NCI-H2227 (cell line): Measurements from ENCODE around the gene DLG2.
"Not testable (repeated sequence)": the region's sequence is repeated elsewhere in the genome, so short reads cannot be mapped to it uniquely, and the experiment has no call there.

Experiments
- DNase-seq: peaks from one replicate; lab custom pipeline; 2025; ENCODE audit not compliant: unreplicated experiment; lab: John Stamatoyannopoulos, UW

The DLG2 gene

DNA sequence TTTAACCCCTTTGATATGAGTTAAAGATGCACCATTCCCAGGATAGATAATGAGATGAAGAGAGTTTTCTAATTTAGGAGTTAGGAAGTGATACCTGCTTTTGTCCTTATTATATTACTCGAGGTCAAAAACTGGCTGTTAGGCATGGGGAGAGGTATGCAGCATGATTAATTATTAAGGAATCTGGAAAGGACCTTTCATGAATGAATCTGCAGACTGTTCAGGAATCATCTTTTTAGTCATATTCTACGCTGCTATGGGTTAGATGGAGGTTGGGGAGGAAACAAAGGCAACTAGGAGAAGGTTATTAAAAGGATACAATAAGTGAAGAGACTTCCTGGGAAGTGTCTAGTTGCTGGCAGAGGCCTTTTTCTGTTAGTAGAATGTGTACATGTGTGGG, 1848.5 kb downstream of the DLG2 start:
- no peak for DNase-seq

DNA sequence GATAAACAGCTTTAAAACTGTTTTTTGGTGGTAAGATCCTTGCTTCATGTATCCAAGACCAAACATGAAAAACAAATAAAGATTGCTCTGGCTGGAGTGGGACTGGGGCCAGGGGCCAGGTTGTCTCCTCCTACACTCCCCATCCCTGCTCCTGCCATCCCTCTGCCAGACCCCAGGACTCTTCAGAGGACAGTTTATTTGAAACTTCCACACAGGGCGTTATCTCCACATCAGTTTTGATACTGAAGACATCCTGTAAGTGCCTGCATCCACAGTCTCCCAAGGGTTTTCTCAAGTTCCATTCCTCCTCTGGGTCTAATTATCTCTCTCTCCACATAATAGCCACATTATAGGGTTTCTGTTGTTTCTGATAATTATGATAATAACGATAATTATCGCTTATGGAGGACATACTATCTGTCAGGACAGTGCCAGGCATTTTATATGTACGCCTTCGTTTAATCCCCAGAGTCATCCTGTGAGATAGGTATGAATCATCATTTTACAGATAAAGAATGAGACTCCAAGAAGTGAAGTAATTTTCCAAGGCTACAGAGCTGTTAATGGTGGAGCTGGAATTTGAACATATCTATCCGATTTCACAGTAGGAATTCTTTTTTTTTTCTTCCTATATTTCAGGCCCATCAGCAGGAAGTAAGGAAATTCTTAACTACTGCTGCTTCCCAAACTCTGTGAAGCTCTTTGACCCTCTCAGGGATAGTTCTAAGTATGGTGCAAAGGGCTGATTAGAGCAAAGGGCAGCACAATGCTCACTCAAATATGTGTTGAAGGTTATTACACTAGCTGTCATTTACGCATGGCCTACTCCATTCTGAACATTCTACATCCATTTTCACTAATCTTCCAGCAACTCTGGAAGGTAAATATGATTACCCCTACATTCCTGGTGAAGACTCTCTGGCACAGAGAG, 1852.9 kb downstream of the DLG2 start:
- peak; percentile 34 for DNase-seq

DNA sequence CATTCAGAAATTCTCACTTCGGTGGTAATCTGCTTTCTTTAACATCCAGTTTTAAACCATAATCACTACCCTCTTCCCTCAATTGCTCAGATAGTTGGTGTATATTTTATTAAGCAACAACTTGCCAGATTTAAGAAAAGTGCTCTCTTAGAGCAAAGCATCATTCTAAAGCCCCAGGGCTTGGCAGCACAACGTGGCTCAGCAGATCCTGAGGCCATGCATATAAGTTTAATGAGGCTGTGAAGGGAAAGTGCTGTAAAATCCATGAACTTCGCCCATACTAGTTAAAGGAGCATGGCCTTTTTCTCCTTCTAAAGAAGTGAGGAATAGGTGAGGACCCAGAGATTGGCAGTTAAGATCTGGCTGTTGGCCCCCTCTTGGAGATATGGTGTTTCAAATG, 1858.7 kb downstream of the DLG2 start:
- no peak for DNase-seq

DNA sequence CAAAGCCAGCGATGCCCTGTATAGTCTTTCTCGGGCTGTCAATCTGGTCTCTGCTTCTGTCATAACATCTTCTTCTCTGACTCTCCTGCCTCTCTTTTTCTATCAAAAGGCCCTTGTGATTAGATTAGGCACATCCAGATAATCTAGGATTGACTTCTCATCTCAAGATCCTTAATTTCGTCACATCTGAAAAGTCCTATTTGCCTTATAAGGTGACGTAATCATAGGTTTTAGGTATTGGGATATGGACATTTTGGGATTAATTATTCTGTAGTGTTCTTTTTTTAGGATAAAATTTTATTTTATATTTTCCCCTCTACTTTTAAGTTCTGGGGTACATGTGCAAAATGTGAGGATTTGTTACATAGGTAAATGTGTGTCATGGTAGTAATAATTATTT, 1860.2 kb downstream of the DLG2 start:
- no peak for DNase-seq

DNA sequence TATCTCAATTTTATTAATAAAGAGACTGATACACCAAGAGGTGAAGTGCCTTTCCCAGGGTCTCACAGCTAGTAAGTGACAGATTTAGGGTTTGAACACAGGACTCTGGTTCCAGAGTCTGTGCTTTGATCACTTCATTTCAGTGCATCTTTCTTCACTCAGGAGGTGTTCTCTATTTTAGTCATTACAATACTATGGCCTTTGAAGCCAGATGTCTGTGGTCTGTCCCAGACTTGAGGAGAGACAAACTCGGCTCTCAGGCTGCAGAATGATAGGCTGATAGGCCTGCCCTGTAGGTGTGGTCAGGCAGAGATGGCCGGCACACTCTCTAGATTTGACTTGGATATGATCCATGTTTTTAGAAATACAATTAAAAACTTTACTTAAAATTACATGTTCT, 1862.5 kb downstream of the DLG2 start:
- no peak for DNase-seq

DNA sequence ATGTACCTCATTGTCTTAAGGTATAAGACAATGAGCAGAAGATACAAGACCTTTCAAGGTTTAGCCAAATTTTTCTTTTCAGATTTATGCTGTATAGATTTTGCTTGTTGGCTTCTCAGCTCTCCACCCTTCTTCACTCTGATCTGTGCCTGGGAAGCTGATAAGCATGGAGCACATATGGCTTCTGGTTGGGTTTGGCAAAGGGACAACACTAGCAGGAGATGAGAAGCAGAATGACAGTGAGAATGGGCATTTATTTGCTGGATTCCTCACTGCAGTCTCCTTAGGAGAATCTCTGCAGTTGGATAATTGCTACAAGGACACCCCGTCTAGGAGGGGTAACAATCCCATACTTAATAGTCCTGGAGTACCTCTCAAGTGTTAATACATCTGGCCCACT, 1866.2 kb downstream of the DLG2 start:
- DNase-seq = no peak

DNA sequence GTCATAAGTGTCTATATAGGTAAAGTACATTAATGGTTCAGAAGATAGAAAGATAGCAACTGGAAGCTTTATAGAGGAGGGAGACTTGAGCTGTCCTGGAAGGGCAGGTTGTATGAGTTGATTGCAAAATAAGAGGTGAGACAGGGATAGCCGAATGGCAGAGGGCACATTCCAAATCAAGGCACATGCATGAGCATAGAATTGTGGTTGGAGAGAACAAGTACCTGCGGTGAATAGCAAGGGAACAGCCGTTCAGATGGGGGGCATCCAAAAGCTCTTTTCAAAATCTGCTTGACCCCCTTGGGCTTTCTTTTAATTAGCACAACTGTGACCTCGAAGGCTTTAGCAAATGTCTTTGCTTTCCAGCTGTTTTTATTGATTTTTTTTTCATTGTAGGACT, 1868.0 kb downstream of the DLG2 start:
- DNase-seq = no peak

DNA sequence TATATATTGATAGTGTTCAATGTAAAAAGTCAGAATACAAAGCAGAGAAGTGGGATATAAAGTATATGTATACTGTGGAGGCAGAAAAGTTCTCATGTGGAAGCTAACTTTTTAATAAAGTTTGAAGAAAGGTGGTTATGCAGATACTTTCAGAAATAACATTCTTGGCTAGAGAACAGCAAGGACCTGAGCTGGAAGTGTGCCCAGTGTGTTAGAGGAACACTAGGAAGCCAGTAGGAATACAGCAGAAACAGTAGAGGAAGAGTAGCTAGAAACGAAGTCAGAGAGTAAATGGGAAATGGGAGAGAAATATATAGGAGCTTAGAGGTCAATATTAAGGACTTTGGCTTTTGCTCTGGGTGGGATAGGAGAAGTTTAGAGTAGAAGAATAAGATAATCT, 1876.1 kb downstream of the DLG2 start:
- DNase-seq = no peak

DNA sequence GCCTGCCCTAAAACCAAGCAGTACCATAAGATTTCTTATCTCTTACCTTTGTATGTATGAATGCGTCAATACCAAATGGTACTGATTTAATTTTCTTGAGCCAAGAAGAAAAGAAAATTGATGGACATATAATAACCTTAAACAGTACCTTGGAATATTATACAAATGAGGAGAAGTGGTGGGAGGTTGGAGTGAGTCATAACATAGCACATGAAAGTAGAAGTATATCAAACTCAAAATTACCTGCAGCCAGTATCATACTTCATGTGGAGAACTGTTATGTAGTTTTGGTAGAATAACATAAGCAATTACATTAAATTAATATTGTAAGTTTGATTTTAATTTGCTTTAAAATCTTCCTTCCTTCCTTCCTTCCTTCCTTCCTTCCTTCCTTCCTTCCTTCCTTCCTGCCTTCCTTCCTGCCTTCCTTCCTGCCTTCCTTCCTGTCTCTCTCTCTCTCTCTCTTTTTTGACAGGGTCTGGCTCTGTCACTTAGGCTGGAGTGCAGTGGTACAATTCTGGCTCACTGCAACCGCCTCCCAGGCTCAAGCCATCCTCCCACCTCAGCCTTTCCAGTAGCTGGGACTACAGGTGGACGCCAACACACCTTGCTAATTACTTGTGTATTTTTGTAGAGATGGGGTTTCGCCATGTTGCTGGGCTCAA, 1880.1 kb downstream of the DLG2 start:
- no peak for DNase-seq

DNA sequence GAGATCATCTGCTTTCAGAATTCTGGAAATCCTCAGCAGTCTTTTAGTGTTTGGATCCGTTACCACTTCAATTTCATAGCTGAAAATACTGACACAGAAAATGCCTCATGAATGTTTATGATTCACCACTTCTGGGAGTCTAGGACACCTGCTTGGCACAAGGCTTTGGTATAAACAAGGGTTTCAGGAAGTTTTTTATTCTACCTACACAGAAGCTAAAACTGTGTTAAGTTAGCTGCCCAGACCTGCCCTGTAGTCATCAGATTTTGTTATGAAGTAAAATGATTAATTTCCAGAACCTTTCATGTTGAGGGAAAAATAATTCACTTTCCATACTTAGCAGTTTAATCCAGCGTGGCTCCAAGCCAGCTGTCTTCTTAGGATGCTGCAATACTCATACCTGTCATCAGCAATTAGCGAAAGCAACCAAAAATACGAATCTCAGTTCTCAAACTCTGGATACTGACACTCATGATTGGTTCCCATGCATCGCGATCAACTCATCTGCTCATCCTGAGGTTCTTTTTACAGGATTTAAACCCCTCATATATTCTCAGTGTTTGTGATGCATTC, 1882.4 kb downstream of the DLG2 start:
- no peak for DNase-seq

DNA sequence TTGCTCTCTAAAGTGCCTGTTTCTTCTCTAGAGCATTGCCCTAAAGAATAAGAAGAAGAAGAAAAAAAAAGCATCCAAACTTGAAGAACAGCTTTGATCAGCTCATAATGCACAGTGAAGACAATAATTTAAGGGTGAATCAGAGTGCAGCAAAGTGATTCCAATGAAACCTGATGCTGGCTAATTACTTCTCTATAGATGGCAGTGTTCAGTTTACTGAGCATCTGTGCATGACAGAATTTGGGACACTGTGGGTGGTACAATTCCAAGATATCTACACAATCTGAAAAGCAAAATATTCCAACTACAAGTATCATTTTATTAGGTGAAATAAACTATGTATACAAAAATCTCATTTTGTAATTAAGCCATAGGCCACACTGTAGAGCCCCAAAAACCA, 1890.5 kb downstream of the DLG2 start:
- DNase-seq = no peak

DNA sequence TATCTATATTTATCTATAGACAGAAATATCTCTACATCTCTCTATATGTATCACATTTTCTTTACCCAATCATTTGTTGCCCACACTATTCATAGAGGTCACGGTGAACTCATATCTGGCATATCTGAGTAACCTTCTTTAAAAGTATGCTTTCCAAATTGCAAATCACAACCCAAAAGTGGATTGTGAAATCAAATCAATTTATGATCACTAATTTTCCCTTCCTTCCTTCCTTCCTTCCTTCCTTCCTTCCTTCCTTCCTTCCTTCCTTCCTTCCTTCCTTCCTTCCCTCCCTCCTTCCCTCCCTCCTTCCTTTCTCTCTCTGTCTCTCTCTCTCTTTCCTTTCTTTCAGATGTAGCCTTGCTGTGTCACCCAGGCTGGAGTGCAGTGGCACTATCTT, 1893.0 kb downstream of the DLG2 start:
- DNase-seq = no peak

DNA sequence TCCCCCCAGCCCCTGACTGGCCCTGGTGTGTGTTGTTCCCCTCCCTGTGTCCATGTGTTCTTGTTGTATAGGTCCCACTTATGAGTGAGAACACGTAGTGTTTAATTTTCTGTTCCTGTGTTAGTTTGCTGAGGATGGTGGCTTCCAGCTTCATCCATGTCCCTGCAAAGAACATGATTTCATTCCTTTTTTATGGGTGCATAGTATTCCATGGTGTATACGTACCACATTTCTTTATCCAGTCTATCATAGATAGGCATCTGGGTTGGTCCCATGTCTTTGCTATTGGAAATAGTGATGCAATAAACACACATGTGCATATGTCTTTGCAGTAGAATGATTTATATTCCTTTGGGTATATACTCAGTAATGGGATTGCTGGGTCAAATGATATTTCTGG, 1895.9 kb downstream of the DLG2 start:
- DNase-seq = not testable (repeated sequence)

DNA sequence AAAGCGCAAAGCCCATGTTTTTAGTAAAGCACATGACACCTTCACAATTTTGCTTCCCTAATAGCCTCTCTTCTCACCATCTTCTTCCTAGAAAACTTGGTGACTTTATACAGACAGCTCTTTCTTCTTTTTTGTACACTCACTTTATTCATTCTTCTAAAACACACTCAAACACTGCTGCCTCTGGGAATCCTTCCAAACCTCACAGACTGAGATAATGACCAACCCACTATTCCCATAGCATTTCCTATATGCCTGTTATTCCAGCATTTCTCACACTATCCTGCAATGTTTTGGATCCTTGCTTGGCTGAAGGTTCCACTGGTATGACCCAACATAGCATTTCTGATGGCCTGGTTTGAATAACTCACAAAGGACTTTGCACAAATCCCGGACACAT, 1898.9 kb downstream of the DLG2 start:
- no peak for DNase-seq

DNA sequence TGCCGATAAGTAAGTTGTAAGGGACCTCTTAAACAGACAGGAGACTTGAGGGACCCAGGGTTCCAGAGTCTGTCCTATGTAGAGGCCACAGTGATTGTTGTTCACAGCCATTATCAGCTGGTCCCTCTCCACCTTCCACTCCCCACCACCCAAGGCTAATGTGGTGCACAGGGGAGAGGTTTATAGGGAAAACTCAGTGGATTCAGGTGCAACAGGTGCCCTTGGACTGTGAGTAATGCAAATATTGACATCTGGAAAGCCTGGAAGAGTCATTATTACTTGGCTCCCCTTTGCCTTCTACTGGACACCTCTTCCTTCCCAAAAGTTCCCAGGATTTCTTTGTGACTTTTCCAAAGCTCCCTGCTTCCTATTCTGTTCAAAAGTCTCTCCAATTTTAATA, 1899.9 kb downstream of the DLG2 start:
- DNase-seq = no peak

DNA sequence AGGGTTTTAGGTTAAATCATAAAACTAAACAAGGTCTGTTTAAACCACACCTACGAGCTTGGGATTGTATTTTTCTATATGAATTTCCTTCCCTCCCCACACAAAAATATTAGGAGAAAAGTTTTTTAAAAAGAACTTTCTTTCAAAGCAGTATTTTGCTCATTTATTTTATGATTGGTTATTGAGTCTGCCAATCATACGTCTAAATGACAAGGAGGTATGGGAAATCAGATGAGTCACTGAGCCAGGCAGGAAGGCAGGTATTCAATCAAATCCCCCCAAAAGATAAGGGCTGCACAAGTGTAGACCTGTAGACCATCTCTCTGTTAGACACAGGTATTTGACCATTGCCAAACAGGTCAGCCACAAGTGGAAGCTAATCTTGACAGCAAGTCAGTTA, 1900.8 kb downstream of the DLG2 start:
- no peak for DNase-seq

DNA sequence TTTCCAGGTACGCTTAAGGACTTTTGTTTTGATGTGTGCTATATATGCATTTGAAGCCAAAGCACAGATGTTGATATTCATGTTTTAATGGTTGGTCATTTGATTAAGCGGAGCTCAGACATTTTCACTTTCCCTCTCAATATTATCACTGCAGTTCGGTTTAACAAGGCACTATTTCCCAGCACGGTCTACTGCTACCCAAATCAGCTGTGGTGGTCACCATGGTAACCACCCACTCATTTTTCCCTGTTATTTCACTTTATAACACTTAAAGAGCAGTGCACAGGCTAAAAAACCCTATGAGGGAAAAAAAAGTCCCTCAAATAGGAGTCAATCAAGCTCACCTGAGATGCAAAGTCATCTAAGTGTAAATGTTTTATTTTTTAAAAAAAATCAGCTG, 1901.4 kb downstream of the DLG2 start:
- DNase-seq = peak; percentile 28

DNA sequence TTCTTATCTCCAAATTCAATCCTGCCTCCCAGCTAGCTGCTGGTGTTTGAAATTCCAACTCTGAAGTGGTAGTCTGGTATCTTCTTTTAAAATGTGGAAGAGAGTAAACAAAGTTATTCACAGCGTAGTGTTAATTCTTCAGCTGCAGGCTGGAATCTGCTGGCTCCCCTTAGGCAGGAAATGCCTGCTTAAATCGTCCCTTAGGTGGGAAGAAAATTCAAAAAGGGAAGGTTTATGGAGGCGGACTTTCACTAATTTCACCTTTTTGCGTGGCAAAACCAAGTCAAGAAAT, 1901.9 kb downstream of the DLG2 start:
- DNase-seq = no peak

DNA sequence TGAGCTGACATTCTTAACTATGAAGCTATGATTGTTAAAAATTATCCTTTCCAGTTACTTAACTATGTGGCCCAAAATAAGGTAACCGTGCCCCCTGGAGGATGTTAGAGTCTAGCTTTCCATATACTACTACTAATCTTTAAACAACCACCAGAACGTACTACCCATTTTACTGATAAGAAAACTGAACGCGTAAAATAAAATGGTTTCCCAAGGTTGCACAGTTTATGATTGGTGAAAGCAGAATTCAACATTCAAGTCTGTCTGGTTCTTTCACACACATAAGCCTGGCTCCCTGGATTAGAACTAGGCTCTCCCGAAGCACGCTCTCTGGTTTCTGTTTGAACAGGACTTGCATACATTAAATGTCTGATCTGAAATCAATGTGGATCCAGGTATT, 1903.1 kb downstream of the DLG2 start:
- DNase-seq = peak; percentile 11

DNA sequence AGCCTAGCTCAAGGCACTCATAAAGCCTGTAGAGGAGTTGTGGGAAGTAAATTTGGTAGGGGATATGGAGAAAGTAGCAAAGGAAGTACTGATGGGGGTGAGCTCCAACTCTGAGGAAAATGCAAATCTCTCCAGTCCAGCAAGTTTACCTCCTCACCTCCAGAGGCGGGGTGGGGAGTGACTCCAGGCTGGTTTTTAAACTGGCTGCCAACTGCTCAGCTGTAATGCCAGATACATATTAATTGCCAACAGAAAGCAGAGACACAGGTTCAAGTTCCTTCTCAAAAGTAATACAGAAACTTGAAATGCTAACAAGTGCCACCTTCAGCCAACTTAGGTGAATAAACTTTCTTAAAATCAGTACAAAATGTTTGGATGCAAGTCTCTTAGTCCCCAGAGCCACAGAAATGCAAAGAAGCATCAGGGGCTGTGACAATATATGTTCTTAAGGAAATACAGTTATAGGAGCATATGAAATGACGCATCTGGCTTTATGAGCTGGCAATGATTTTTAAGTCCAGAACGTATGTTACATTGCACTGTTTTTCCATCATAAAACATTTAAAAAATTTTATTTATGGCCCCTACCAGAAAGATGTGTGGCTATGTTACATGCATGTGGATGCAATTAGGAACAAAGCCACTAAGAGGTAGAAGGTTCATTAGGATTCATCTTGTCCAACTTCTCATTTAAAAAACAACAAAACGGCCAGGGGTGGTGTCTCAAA, 1904.6 kb downstream of the DLG2 start:
- DNase-seq = no peak

DNA sequence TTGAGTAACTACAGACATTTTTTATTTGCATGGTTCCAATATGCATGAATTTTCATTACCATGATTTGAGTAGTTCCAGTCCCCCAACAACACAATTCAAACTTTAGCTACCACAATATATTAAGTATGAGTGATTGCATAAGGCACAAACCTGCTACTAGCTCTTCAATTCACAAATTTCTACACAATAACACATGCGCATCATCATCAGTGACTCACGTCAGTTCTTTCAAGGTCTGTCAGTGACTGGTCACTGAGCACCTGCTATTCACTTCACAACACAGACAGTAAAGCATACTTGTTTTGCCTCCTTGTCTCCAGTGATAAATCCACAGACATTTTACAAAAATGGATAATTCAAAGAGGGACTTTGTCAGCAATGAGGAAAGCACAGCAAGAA, 1905.9 kb downstream of the DLG2 start:
- DNase-seq = no peak

DNA sequence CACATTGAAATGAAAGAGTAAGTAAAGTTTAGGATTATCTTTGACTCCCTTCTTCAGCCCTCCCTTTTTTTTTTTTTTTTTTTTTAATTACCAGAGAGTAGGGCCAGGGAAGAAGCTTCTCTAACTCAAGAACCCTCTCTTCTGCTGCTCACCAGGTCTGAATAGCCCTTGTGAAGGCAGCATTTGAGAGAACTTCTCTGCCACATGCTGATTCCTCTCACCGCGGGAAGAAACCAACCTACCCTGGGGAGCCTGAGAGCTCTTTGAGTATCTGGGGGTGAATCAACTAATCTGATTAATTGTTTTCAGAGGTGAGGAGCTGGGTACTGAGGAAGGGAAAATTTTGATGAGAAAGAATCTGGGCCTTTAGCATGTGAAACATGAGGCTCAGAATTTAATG, 1906.5 kb downstream of the DLG2 start:
- no peak for DNase-seq
